Measurements from ENCODE around the gene ACACB. TPM values are rescaled to one million over a fixed set of nuclear protein-coding genes. Genes with fewer than 3 reads are reported as not detected.

Gene ACACB
- total RNA-seq, 1 experiment from 2014 or later, result 1.0 TPM

DNA sequence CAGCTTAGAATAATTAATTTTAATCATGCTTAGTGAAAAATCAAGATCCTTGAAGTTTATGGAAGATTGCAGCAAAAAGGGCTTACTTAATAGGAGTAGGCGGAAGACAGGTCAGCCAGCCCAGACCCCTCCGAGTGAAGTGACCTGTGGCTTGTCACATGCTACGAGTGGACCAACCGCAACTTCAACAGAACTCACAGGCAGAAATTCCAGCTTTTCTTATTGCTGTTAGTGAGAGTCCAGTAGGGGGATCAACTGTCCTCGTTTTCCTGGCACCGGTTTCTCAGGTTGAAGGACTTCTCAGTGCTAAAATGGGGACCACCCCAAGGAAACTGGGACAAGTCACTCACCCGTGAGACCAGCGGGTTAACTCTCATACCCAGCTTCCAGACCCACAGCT is 72.9 kb downstream of the ACACB start:
- Mint-ChIP-seq H3K4me1 (ENCODE audit: insufficient read depth, unreplicated experiment) (no peaks in the 10 kb centered on the region), H3K9me3 (ENCODE audit: unreplicated experiment) (no peaks in the 10 kb centered on the region), H3K27me3 (ENCODE audit: insufficient read depth, unreplicated experiment) (no peaks in the 10 kb centered on the region), H3K4me3 (ENCODE audit: unreplicated experiment) (no peak overlapping the region), H3K27ac (ENCODE audit: low read depth, unreplicated experiment) (no peak overlapping the region), H3K36me3 (ENCODE audit: insufficient read depth, unreplicated experiment) (peaks cover 6% of the 10 kb centered on the region)
- TF ChIP-seq CTCF (IDR thresholded peaks at IDR 0.05; ENCODE audit: unreplicated experiment), result no peak
- intact Hi-C loops (cut with micrococcal nuclease), result no loop called here
- no peak for DNase-seq (ENCODE audit: unreplicated experiment)
- CTCF ChIA-PET, result interaction anchor here (0.6 to 2.1 kb wide), 3 partner anchors 11 to 74 kb away, joined by 3 to 6 read pairs (median 3); no protein-coding TSS in a partner anchor
- no TSS peak for BruUV-seq (replicated peaks)
- POLR2A ChIA-PET, result interaction anchor here (0.6 to 1.7 kb wide), 3 partner anchors 41 to 91 kb away, joined by 3 to 5 read pairs (median 3); no protein-coding TSS in a partner anchor

GRCh38 chr12:109191621-109192250 is 75.3 kb downstream of the ACACB start:
- Mint-ChIP-seq H3K27ac (ENCODE audit: low read depth, unreplicated experiment) (peak overlapping the region; percentile 77), H3K36me3 (ENCODE audit: insufficient read depth, unreplicated experiment) (no peaks in the 10 kb centered on the region), H3K9me3 (ENCODE audit: unreplicated experiment) (no peaks in the 10 kb centered on the region), H3K27me3 (ENCODE audit: insufficient read depth, unreplicated experiment) (no peaks in the 10 kb centered on the region), H3K4me3 (ENCODE audit: unreplicated experiment) (no peak overlapping the region), H3K4me1 (ENCODE audit: insufficient read depth, unreplicated experiment) (no peaks in the 10 kb centered on the region)
- TF ChIP-seq CTCF (IDR thresholded peaks at IDR 0.05; ENCODE audit: unreplicated experiment), result no peak
- BruUV-seq (replicated peaks), result no TSS peak
- POLR2A ChIA-PET, result interaction anchor here (1.4 kb wide), 1 partner anchor 9 kb away, joined by 3 read pairs; no protein-coding TSS in a partner anchor
- peak; percentile 38 for DNase-seq (ENCODE audit: unreplicated experiment)
- CTCF ChIA-PET, result no interaction called here
- intact Hi-C loops (cut with micrococcal nuclease), result loop anchor here (10.0 kb wide), 1 partner anchor 57 kb away; no protein-coding TSS in a partner anchor

DNA sequence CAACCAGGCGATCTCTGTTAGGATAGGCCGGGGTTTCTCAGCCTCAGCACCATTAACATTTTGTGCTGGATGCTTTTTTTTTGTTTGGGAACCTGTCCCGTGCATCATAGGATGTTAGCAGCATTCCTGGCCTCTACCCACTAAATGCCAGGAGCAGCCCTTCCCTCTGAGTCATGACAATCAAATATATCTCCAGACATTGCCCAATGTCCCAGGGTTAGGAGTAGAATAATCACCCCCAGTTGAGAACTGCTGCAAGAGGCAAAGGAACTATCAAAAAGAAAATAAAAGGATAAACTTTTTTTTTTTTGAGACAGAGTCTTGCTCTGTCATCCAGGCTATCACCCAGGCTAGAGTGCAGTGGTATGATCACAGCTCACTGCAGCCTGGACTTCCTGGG is 76.0 kb downstream of the ACACB start:
- no peaks in the 10 kb centered on the region for H3K27me3 Mint-ChIP-seq (ENCODE audit: insufficient read depth, unreplicated experiment)
- H3K4me1 Mint-ChIP-seq (ENCODE audit: insufficient read depth, unreplicated experiment), result no peaks in the 10 kb centered on the region
- no TSS peak for BruUV-seq (replicated peaks)
- intact Hi-C loops (cut with micrococcal nuclease), result loop anchor here (10.0 kb wide), 1 partner anchor 58 kb away; no protein-coding TSS in a partner anchor
- no peak overlapping the region for H3K4me3 Mint-ChIP-seq (ENCODE audit: unreplicated experiment)
- POLR2A ChIA-PET, result no interaction called here
- no peak for TF ChIP-seq CTCF (IDR thresholded peaks at IDR 0.05; ENCODE audit: unreplicated experiment)
- no peaks in the 10 kb centered on the region for H3K9me3 Mint-ChIP-seq (ENCODE audit: unreplicated experiment)
- DNase-seq (ENCODE audit: unreplicated experiment), result peak; percentile 94
- peak overlapping the region; percentile 77 for H3K27ac Mint-ChIP-seq (ENCODE audit: low read depth, unreplicated experiment)
- CTCF ChIA-PET, result no interaction called here
- H3K36me3 Mint-ChIP-seq (ENCODE audit: insufficient read depth, unreplicated experiment), result no peaks in the 10 kb centered on the region

DNA sequence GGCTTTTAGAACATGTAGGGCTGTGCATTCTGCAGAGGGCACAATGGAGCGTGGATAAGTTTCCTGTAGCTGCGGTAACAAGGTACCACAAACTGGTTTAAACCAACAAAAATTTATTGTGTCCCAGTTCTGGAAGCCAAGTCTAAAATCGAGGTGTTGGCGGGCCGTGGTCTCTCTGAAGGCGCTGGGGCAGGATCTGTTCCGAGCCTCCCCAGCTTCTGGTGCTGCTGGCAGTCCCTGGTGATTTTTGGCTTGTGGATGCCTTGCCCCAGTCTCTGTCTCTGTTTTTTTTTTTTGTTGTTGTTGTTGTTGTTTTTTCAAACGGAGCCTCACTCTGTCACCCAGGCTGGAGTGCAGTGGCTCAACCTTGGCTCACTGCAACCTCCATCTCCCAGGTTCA is 77.5 kb downstream of the ACACB start:
- Mint-ChIP-seq H3K27me3 (ENCODE audit: insufficient read depth, unreplicated experiment) (no peaks in the 10 kb centered on the region), H3K4me3 (ENCODE audit: unreplicated experiment) (no peak overlapping the region), H3K4me1 (ENCODE audit: insufficient read depth, unreplicated experiment) (no peaks in the 10 kb centered on the region), H3K9me3 (ENCODE audit: unreplicated experiment) (no peaks in the 10 kb centered on the region), H3K27ac (ENCODE audit: low read depth, unreplicated experiment) (no peak overlapping the region), H3K36me3 (ENCODE audit: insufficient read depth, unreplicated experiment) (no peaks in the 10 kb centered on the region)
- ChIA-PET POLR2A (no interaction called here), CTCF (interaction anchor here (0.7 kb wide), 1 partner anchor 10 kb away, joined by 3 read pairs; no protein-coding TSS in a partner anchor)
- BruUV-seq (replicated peaks), result no TSS peak
- intact Hi-C loops (cut with micrococcal nuclease), result loop anchor here (10.0 kb wide), 1 partner anchor 59 kb away; no protein-coding TSS in a partner anchor
- TF ChIP-seq CTCF (IDR thresholded peaks at IDR 0.05; ENCODE audit: unreplicated experiment), result no peak
- no peak for DNase-seq (ENCODE audit: unreplicated experiment)

Measured in MCF 10A (cell line).